Endodermal cell (in vitro differentiated cells): ENCODE results near the gene GPX4. TPM values are rescaled to one million over a fixed set of nuclear protein-coding genes. Genes with fewer than 3 reads are reported as not detected.

ENCODE experiments used
- DNase-seq: peaks from one replicate; pipeline ENCODE4 v3.0.0-alpha.2; 2017
- H3K27ac ChIP-seq: 2 replicates; pipeline ENCODE4 v1.5.1; 2013; ENCODE audit warnings: mild to moderate bottlenecking, low read depth, low read length, moderate library complexity
- H3K27me3 ChIP-seq: 2 replicates; pipeline ENCODE4 v1.6.1; 2013; ENCODE audit warnings: mild to moderate bottlenecking, low read length, moderate library complexity; ENCODE audit not compliant: insufficient read depth, control insufficient read depth, poor library complexity, severe bottlenecking
- H3K36me3 ChIP-seq: 2 replicates; pipeline ENCODE4 v1.7.0; 2013; ENCODE audit warnings: mild to moderate bottlenecking, low read length, moderate library complexity; ENCODE audit not compliant: control insufficient read depth, insufficient read depth
- H3K4me1 ChIP-seq: one replicate; pipeline ENCODE4 v1.7.0; 2013; ENCODE audit warnings: low read length; ENCODE audit not compliant: control insufficient read depth, insufficient read depth
- H3K4me3 ChIP-seq: 2 replicates; pipeline ENCODE4 v1.5.1; 2013; ENCODE audit warnings: mild to moderate bottlenecking, low read length, moderate library complexity
- H3K9ac ChIP-seq: 2 replicates; pipeline ENCODE4 v1.6.1; 2013; ENCODE audit warnings: mild to moderate bottlenecking, low read length, moderate library complexity; ENCODE audit not compliant: poor library complexity, severe bottlenecking; ENCODE audit errors: extremely low read depth
- H3K9me3 ChIP-seq: 2 replicates; pipeline ENCODE4 v1.6.1; 2013; ENCODE audit warnings: mild to moderate bottlenecking, low read length, moderate library complexity; ENCODE audit not compliant: control insufficient read depth
- H3K27ac Mint-ChIP-seq: 2 replicates; pipeline ENCODE4 v1.8.0; 2020; ENCODE audit warnings: mixed read lengths
- H3K27me3 Mint-ChIP-seq: 2 replicates; pipeline ENCODE4 v1.8.0; 2021; ENCODE audit warnings: mild to moderate bottlenecking, mixed read lengths; ENCODE audit not compliant: insufficient read depth
- H3K36me3 Mint-ChIP-seq: 2 replicates; pipeline ENCODE4 v1.8.0; 2020; ENCODE audit warnings: low read depth, mixed read lengths
- H3K4me1 Mint-ChIP-seq: 2 replicates; pipeline ENCODE4 v1.8.0; 2020; ENCODE audit warnings: mixed read lengths
- H3K4me3 Mint-ChIP-seq: 2 replicates; pipeline ENCODE4 v1.8.0; 2020; ENCODE audit warnings: mild to moderate bottlenecking, moderate library complexity, mixed read lengths
- H3K9me3 Mint-ChIP-seq: 2 replicates; pipeline ENCODE4 v1.8.0; 2020; ENCODE audit warnings: mild to moderate bottlenecking, mixed read lengths
- WGBS, 2 experiments: methylation state at CpG; one replicate each; pipeline versions ENCODE4 v1.1.5 to v1.1.7; 2013; ENCODE audit warnings: missing lambda C conversion rate in 2 of 2, mixed read lengths in 1 of 2; ENCODE audit not compliant: insufficient coverage in 1 of 2, insufficient read length in 1 of 2; 5-methylcytosine and 5-hydroxymethylcytosine counted together
- total RNA-seq, 2 donors: library from RNA; stranded (reverse); fragmentation: NEBNext Ultra II Directional in 1 of 2; extraction: Animal tissue kit (Norgen Biotek cat#: 25700) in 1 of 2; gene quantifications; 2 replicates in 1 of 2; 3 replicates in 1 of 2; pipeline ENCODE4 v1.2.1, GENCODE V29; 2021
- TF ChIP-seq, protein P1 (sequence below): fragments of 200-600 bp; sonication (generic); conservative IDR thresholded peaks from 2 replicates; pipeline ENCODE4 v1.5.0; 2021; ENCODE audit warnings: antibody characterized with exemption, mild to moderate bottlenecking

Gene GPX4
- total RNA-seq, 2 donors from 2014 or later: 331 to 449 TPM

DNA sequence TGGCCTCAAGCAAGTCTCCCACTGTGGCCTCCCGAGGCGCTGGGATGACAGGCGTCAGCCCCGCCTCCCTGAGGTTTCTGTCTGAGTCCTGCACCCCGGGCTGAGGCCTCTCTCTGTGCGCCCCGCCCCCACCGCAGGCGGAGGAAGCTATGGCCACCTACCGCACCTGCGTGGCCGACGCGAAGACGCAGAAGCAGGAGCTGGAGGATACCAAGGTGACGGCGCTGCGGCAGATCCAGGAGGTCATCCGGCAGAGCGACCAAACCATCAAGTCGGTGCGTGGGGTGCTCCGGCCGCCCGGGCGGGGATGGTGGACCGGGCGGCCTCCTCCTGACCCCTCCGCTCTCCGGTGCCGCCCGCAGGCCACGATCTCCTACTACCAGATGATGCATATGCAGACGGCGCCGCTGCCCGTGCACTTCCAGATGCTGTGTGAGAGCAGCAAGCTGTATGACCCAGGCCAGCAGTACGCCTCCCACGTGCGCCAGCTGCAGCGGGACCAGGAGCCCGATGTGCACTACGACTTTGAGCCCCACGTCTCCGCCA is 24.2 kb upstream of the GPX4 start:
- no peak overlapping the region for H3K27ac ChIP-seq
- Mint-ChIP-seq H3K27ac (no peak overlapping the region), H3K36me3 (peaks cover 9% of the 10 kb centered on the region), H3K4me3 (no peak overlapping the region), H3K4me1 (peaks cover 1% of the 10 kb centered on the region), H3K27me3 (no peaks in the 10 kb centered on the region), H3K9me3 (no peaks in the 10 kb centered on the region)
- H3K36me3 ChIP-seq: no peaks in the 10 kb centered on the region
- H3K9me3 ChIP-seq: no peaks in the 10 kb centered on the region
- TF ChIP-seq, protein P1, sequence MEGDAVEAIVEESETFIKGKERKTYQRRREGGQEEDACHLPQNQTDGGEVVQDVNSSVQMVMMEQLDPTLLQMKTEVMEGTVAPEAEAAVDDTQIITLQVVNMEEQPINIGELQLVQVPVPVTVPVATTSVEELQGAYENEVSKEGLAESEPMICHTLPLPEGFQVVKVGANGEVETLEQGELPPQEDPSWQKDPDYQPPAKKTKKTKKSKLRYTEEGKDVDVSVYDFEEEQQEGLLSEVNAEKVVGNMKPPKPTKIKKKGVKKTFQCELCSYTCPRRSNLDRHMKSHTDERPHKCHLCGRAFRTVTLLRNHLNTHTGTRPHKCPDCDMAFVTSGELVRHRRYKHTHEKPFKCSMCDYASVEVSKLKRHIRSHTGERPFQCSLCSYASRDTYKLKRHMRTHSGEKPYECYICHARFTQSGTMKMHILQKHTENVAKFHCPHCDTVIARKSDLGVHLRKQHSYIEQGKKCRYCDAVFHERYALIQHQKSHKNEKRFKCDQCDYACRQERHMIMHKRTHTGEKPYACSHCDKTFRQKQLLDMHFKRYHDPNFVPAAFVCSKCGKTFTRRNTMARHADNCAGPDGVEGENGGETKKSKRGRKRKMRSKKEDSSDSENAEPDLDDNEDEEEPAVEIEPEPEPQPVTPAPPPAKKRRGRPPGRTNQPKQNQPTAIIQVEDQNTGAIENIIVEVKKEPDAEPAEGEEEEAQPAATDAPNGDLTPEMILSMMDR: peak; percentile 39
- H3K27me3 ChIP-seq: no peaks in the 10 kb centered on the region
- no peaks in the 10 kb centered on the region for H3K4me1 ChIP-seq
- no peak overlapping the region for H3K4me3 ChIP-seq
- no peak for DNase-seq
- 94 to 95% methylated on average over 31 to 45 of the region's 45 CpGs for WGBS, 2 experiments
- H3K9ac ChIP-seq: no peak overlapping the region

DNA sequence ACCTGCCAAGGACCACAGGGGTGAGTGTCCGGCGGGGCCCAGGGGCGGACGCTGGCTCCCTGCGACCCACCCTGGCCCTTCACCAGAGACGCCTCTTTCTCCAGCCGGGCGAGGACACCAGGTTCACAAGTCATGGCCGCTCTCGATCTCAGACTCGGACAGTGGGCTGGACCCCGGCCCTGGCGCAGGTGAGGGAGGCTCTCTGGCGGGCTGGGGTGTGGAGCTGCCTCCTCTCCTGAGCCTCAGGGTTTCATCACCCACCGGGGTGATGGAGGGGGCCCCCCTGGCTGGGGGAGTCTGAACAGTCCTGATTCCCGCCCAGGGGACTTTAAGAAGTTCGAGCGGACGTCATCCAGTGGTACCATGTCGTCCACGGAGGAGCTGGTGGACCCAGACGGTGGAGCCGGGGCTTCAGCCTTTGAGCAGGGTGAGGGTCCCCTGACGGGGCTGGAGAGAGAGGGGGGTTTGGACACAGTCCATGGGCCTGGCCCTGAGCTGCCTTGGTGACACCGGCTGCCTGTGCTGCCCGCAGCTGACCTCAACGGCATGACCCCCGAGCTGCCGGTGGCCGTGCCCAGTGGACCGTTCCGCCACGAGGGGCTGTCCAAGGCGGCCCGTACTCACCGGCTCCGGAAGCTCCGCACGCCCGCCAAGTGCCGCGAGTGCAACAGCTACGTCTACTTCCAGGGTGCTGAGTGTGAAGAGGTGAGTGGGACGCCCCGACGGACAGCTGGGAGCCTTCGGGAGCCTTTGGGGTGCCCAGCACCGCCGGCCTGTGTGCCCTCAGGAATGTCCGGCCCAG is 23.2 kb upstream of the GPX4 start:
- H3K4me3 Mint-ChIP-seq: no peak overlapping the region
- H3K4me1 Mint-ChIP-seq: peaks cover 1% of the 10 kb centered on the region
- no peak for DNase-seq
- no peaks in the 10 kb centered on the region for H3K27me3 Mint-ChIP-seq
- no peak overlapping the region for H3K27ac Mint-ChIP-seq
- TF ChIP-seq, protein P1: no peak
- Histone ChIP-seq H3K27ac (no peak overlapping the region), H3K27me3 (no peaks in the 10 kb centered on the region), H3K4me3 (no peak overlapping the region), H3K9ac (no peak overlapping the region), H3K4me1 (no peaks in the 10 kb centered on the region), H3K9me3 (no peaks in the 10 kb centered on the region), H3K36me3 (no peaks in the 10 kb centered on the region)
- H3K9me3 Mint-ChIP-seq: no peaks in the 10 kb centered on the region
- H3K36me3 Mint-ChIP-seq: peaks cover 15% of the 10 kb centered on the region
- 94 to 95% methylated on average over 24 to 50 of the region's 50 CpGs for WGBS, 2 experiments

DNA sequence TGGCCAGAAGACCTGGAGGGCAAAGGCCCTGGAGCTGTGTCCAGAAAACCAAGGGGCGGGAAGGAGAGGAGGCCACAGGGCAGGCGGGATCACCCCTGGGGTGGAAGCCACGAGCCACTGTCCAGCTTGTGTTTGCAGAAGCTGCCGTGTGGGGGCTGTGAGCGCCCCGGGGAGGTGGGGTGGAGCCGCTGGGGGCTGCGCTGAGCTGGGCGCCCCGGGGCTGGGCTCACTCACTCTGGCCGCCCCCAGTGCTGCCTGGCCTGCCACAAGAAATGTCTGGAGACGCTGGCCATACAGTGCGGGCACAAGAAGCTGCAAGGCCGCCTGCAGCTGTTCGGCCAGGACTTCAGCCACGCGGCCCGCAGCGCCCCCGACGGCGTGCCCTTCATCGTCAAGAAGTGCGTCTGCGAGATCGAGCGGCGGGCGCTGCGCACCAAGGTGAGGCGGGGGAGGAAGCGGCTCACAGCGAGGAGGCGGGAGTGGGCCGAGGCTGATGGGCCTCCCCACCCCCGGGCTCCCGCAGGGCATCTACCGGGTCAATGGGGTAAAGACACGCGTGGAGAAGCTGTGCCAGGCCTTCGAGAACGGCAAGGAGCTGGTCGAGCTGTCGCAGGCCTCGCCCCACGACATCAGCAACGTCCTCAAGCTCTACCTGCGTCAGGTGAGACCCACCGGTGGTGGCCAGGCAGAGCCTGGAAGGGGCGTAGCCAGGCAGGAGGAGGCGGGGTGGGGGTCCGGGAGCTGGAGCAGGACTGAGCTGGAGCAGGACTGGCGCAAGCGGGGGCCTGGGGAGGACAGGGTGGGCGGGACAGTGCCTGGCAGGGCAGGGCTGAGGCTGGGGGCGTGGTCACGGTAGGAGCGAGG is 22.3 kb upstream of the GPX4 start:
- no peak overlapping the region for H3K9ac ChIP-seq
- Mint-ChIP-seq H3K4me1 (peaks cover 1% of the 10 kb centered on the region), H3K36me3 (peaks cover 11% of the 10 kb centered on the region), H3K4me3 (peak overlapping the region; percentile 68), H3K9me3 (no peaks in the 10 kb centered on the region), H3K27me3 (no peaks in the 10 kb centered on the region), H3K27ac (peak overlapping the region; percentile 80)
- H3K36me3 ChIP-seq: no peaks in the 10 kb centered on the region
- TF ChIP-seq, protein P1: peak; percentile 62
- no peak overlapping the region for H3K27ac ChIP-seq
- no peaks in the 10 kb centered on the region for H3K4me1 ChIP-seq
- 91% methylated on average over 43 to 58 of the region's 58 CpGs for WGBS, 2 experiments
- H3K27me3 ChIP-seq: no peaks in the 10 kb centered on the region
- no peak overlapping the region for H3K4me3 ChIP-seq
- no peak for DNase-seq
- H3K9me3 ChIP-seq: no peaks in the 10 kb centered on the region
